ENCODE data around the gene KCTD14.
"Not testable (repeated sequence)": the region's sequence is repeated elsewhere in the genome, so short reads cannot be mapped to it uniquely, and the experiment has no call there.

The KCTD14 gene

GRCh38 chr11:78022397-78023396 is at the start of gene KCTD14:
KCTD14 (minus strand) TSS chr11:78023276; CDS start chr11:78023249, 27 bp downstream.
- no peak for DNase-seq

- DNase-seq: no peak
Observed at GRCh38 chr11:78072455-78072854, 49.4 kb upstream of the KCTD14 start.

GRCh38 chr11:78071717-78072116 is 48.6 kb upstream of the KCTD14 start:
- DNase-seq: no peak

- no peak for DNase-seq
Observed at GRCh38 chr11:78070621-78071020, 47.5 kb upstream of the KCTD14 start.

GRCh38 chr11:78069465-78069864 is 46.4 kb upstream of the KCTD14 start:
- DNase-seq: no peak

- no peak for DNase-seq
Observed at GRCh38 chr11:78067704-78068103, 44.6 kb upstream of the KCTD14 start.

- DNase-seq: no peak
Observed at GRCh38 chr11:78066471-78066870, 43.4 kb upstream of the KCTD14 start.

GRCh38 chr11:78065203-78065602 is 42.1 kb upstream of the KCTD14 start:
- no peak for DNase-seq

- DNase-seq: no peak
Observed at GRCh38 chr11:78063440-78064181, 40.5 kb upstream of the KCTD14 start, which contains the start of gene THRSP. THRSP (plus strand) TSS chr11:78063861; CDS start chr11:78063882, 21 bp downstream.

- DNase-seq: no peak
Observed at GRCh38 chr11:78062671-78063070, 39.6 kb upstream of the KCTD14 start.

GRCh38 chr11:78061921-78062311 is 38.8 kb upstream of the KCTD14 start:
- DNase-seq: no peak

- no peak for DNase-seq
Observed at GRCh38 chr11:78061088-78061920, 38.2 kb upstream of the KCTD14 start.

- DNase-seq: no peak
Observed at GRCh38 chr11:78060533-78060932, 37.5 kb upstream of the KCTD14 start.

- DNase-seq: not testable (repeated sequence)
Observed at GRCh38 chr11:78059749-78060328, 36.8 kb upstream of the KCTD14 start.

GRCh38 chr11:78057462-78058055 is 34.5 kb upstream of the KCTD14 start:
- no peak for DNase-seq

- DNase-seq: no peak
Observed at GRCh38 chr11:78056093-78056492, 33.0 kb upstream of the KCTD14 start.

- no peak for DNase-seq
Observed at GRCh38 chr11:78054971-78055370, 31.9 kb upstream of the KCTD14 start.

- no peak for DNase-seq
Observed at GRCh38 chr11:78050964-78051831, 28.1 kb upstream of the KCTD14 start.

GRCh38 chr11:78049348-78049747 is 26.3 kb upstream of the KCTD14 start:
- no peak for DNase-seq

GRCh38 chr11:78048561-78048960 is 25.5 kb upstream of the KCTD14 start:
- no peak for DNase-seq

GRCh38 chr11:78046486-78046854 is 23.4 kb upstream of the KCTD14 start:
- no peak for DNase-seq

All from stimulated activated CD4-positive, alpha-beta T cell treated with anti-CD3 and anti-CD28 coated beads, Interleukin-2, amount 100 ng/mL, for 48 hours (primary cell).